Stimulated activated CD4-positive, alpha-beta T cell treated with anti-CD3 and anti-CD28 coated beads, Interleukin-12 subunit alpha, Interleukin-12 subunit beta, amount 100 ng/mL, for 48 hours (primary cell): Measurements from ENCODE around the gene EMD.
A peak's percentile ranks its signal among the peaks of the same experiment; 100 is the strongest.

Experiments
- DNase-seq, 3 donors: peaks; one replicate each; pipeline ENCODE4 v3.0.0-alpha.2; 2020; ENCODE audit warnings: low read depth in 2 of 3, low spot score in 1 of 3

The EMD gene

GRCh38 chrX:154412468-154412867, 33.4 kb downstream of the EMD start:
- no peak for DNase-seq

- no peak for DNase-seq
Measured at GRCh38 chrX:154413142-154413541, 34.0 kb downstream of the EMD start.

DNA sequence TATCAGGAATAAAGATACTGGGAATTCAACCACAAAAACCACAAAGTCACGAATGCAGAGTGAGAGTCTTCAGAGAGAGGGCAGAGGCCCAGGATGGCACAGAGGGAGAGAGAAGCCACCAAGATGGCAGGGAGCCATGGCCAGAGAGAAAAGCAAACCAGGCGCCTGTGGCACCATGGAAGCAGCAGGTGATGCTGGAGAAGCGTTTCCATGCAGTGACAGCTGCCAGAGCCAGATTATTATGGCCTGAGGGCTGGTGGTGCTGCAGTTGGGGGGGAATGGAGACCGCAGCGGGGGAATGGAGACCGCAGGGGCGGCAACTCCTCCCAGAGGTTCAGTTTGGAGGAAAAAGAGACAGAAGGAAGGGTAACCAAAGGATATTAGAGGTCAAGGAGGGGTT, 38.1 kb downstream of the EMD start:
- DNase-seq = no peak

DNA sequence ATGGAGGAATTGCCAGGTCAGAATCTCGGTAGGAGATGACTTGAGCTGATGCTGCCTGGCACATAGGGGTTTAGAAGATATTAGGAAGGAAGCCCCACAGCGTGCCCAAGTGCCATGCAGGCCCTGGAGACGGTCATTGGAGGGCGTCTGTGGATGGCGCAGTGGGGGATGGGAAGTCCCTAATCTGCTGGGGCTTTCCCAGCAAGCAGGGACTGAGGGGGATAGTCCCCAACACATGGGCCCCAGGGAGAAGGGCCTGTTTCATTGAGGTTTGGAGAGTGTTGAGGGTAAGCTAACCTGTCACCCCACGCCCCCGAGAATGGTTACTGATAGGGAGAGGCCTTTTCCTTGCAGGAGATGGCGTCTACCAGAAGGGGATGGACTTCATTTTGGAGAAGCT, 40.1 kb downstream of the EMD start:
- DNase-seq = no peak

- no peak for DNase-seq
Measured at GRCh38 chrX:154419688-154420401, 40.8 kb downstream of the EMD start.

GRCh38 chrX:154420402-154420756, 41.3 kb downstream of the EMD start:
- no peak for DNase-seq

- DNase-seq = no peak
Measured at GRCh38 chrX:154426916-154427770, 48.0 kb downstream of the EMD start.

- DNase-seq = peak; percentile 75 to 81 (median 81)
Measured at GRCh38 chrX:154428176-154429171, 49.4 kb downstream of the EMD start, which contains the start of gene ATP6AP1. TSS of gene ATP6AP1 (plus strand) at chrX:154428677. CDS start at chrX:154428693, 16 bp downstream.

DNA sequence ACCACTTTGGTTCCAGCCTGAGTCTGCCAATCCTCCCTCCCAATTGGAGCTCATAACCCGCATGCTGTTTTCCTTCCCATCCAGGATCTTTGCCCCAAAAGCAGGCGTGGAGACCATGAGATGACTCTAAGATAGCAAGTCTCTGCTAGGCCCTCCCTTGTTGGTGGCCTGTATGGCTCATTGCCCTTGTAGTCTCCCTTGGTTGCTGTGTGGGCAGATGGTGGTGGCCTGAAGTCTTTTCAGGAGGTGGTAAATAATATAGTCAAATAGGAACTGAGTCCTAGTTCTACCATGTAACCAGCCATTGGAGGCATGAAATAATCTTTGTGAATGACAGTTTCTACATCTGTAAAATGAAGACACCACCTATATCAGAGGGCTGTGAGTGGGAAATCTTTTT, 50.6 kb downstream of the EMD start:
- DNase-seq = no peak

GRCh38 chrX:154430479-154430878, 51.4 kb downstream of the EMD start:
- no peak for DNase-seq

DNA sequence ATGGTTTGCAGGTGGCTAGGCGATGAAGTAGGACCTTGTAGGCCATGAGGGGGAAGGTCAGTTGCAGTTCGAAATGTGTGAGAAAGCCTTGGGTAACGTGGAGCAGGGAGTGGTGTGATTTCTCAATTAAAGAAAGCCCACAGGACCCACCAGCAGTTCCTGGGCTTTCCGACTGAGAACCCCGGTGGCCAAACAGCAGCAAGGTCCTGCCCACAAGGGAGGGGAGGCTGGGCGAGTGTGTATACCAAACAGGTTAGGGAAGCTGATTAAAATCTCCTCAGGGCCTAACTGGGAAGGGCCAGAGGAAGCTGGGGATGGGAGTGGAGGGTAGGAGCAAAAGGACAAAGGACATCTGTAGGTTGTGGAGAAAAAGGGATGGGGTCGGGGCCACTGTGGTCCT, 51.8 kb downstream of the EMD start:
- no peak for DNase-seq
